Left ventricle myocardium inferior (tissue), 1 donor: Measurements from ENCODE around the gene MALT1. TPM values are rescaled to one million over a fixed set of nuclear protein-coding genes. Genes with fewer than 3 reads are reported as not detected.

Experiments used
- DNase-seq: peaks from one replicate; pipeline ENCODE4 v3.0.0-alpha.2; 2020
- H3K27ac ChIP-seq: fragments of 200-600 bp; replicated peaks from 2 replicates; pipeline ENCODE4 v1.8.0; 2021
- H3K27me3 ChIP-seq: fragments of 200-600 bp; 2 replicates; pipeline ENCODE4 v1.8.0; 2021; ENCODE audit warnings: low read depth
- H3K36me3 ChIP-seq: fragments of 200-600 bp; 2 replicates; pipeline ENCODE4 v1.8.0; 2021
- H3K4me1 ChIP-seq: fragments of 200-600 bp; 2 replicates; pipeline ENCODE4 v1.8.0; 2021
- H3K4me3 ChIP-seq: fragments of 200-600 bp; 2 replicates; pipeline ENCODE4 v1.8.0; 2021; ENCODE audit warnings: mild to moderate bottlenecking, moderate library complexity
- H3K9me3 ChIP-seq: fragments of 200-600 bp; replicated peaks from 2 replicates; pipeline ENCODE4 v1.8.0; 2021
- CTCF ChIP-seq: fragments of 200-600 bp; IDR thresholded peaks from 2 replicates; pipeline ENCODE4 v1.8.0; 2021; ENCODE audit warnings: antibody characterized with exemption, mild to moderate bottlenecking, borderline replicate concordance
- intact Hi-C: fragments of 100-400 bp; cut with micrococcal nuclease; formaldehyde crosslinking; loops from one replicate; pipeline ENCODE4 v1.11.0; 2022
- total RNA-seq: library from RNA; stranded (reverse); fragmentation: NEBNext Ultra II Directional; extraction: Animal tissue kit (Norgen Biotek cat#: 25700); gene quantifications from one replicate; pipeline ENCODE4 v1.2.1, GENCODE V29; 2021
- donor health status: DM: no; HTN: yes; CAD: no; lungs with severe emphysema.

MALT1 gene
- total RNA-seq, 1 donor from 2014 or later: 8.6 TPM

GRCh38 chr18:58657081-58657480, 14.2 kb upstream of the MALT1 start:
- Histone ChIP-seq H3K4me3 (no peak overlapping the region), H3K27ac (peak overlapping the region; percentile 58), H3K4me1 (peaks cover 6% of the 10 kb centered on the region), H3K36me3 (no peaks in the 10 kb centered on the region), H3K9me3 (peaks cover 14% of the 10 kb centered on the region), H3K27me3 (no peaks in the 10 kb centered on the region)
- no peak for DNase-seq
- intact Hi-C loops: no loop called here
- no peak for TF ChIP-seq CTCF

GRCh38 chr18:58657494-58657893, 13.8 kb upstream of the MALT1 start:
- Histone ChIP-seq H3K27ac (peak overlapping the region; percentile 58), H3K4me3 (no peak overlapping the region), H3K36me3 (no peaks in the 10 kb centered on the region), H3K4me1 (peaks cover 6% of the 10 kb centered on the region), H3K9me3 (peaks cover 14% of the 10 kb centered on the region), H3K27me3 (no peaks in the 10 kb centered on the region)
- TF ChIP-seq CTCF: no peak
- DNase-seq: no peak
- intact Hi-C loops: no loop called here

DNA sequence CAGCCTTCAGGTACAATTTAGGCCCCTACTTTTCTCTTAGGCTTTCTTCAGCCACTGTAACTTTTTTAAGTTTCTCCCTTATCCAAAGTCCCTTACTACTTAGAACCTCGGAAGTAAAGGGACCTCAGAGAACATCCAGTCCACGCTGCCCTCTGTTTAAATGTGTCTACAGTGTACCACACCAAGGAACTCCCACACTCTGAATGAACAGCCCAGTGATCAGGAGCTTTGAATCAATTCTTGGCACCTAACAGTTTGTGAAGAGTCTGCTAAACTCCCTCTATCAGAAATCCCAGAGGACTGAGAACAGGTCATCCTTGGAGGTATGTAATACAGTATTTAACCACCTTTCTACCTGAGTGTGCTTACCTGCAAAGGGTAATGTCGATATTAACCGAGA, 11.6 kb upstream of the MALT1 start:
- Histone ChIP-seq H3K4me1 (peaks cover 6% of the 10 kb centered on the region), H3K27me3 (no peaks in the 10 kb centered on the region), H3K9me3 (peaks cover 11% of the 10 kb centered on the region), H3K27ac (no peak overlapping the region), H3K4me3 (no peak overlapping the region), H3K36me3 (no peaks in the 10 kb centered on the region)
- DNase-seq: no peak
- intact Hi-C loops: loop anchor here (10.0 kb wide), 1 partner anchor 105 kb away; no protein-coding TSS in a partner anchor
- no peak for TF ChIP-seq CTCF

GRCh38 chr18:58660915-58661314, 10.3 kb upstream of the MALT1 start:
- Histone ChIP-seq H3K4me1 (peaks cover 6% of the 10 kb centered on the region), H3K9me3 (no peaks in the 10 kb centered on the region), H3K36me3 (no peaks in the 10 kb centered on the region), H3K27me3 (no peaks in the 10 kb centered on the region), H3K27ac (no peak overlapping the region), H3K4me3 (no peak overlapping the region)
- DNase-seq: no peak
- intact Hi-C loops: loop anchor here (10.0 kb wide), 1 partner anchor 104 kb away; no protein-coding TSS in a partner anchor
- no peak for TF ChIP-seq CTCF

DNA sequence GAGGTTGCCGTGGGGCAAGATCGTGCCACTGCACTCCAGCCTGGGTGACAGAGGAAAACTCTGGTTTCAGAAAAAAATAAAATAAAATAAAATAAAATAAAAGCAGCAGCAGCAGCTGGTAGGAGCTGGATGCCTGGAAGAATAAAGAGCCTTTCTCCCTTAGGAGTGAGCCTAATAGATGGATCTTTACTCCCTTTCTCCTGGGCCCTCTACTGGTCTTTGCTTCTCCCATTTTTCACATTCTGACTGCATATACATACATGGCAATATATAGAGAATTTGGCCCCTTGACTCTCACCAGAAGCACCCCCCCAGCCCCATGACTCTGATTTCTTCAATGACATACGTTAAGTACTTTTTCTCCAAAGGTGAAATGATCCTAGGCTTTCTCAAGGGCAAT, 9.8 kb upstream of the MALT1 start:
- intact Hi-C loops: loop anchor here (10.0 kb wide), 1 partner anchor 103 kb away; no protein-coding TSS in a partner anchor
- DNase-seq: no peak

More for the DNA sequence above, 9.8 kb upstream of the MALT1 start:
- Histone ChIP-seq H3K9me3 (no peaks in the 10 kb centered on the region), H3K36me3 (no peaks in the 10 kb centered on the region), H3K4me3 (no peak overlapping the region), H3K27me3 (no peaks in the 10 kb centered on the region), H3K4me1 (peaks cover 6% of the 10 kb centered on the region), H3K27ac (no peak overlapping the region)
- peak; percentile 56 for TF ChIP-seq CTCF
